ENCODE results near the gene SLK.

DNA sequence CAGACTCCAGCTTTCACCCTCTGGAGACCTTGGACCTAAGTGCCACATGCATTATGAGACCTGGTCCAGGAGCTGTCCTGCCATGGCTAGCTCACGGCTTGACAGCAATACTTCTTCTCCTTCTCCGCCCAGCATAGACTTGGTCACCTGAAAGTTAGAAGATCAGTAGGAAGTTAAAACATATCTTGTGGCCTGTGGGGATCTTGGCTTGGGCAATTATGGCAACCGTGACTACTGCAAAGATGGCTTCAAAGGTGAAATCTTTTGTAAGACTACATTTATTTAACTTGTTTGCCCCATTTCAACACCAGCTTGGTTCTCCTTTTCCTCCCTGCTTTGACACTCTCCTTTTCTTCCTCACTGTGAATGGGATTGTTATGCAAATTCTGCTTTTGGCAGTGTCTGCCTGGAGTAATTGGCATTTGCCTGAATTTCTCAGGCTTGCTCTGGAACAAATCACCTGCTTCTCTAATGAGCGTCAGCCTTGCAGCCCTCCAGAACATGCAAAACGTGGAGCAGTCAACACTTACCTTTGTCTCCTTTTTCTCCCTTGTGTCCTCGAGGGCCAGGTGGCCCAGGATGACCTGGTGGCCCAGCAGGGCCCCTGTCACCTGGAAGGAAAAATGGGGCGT, 65.3 kb downstream of the SLK start:
- TF ChIP-seq, protein P1, sequence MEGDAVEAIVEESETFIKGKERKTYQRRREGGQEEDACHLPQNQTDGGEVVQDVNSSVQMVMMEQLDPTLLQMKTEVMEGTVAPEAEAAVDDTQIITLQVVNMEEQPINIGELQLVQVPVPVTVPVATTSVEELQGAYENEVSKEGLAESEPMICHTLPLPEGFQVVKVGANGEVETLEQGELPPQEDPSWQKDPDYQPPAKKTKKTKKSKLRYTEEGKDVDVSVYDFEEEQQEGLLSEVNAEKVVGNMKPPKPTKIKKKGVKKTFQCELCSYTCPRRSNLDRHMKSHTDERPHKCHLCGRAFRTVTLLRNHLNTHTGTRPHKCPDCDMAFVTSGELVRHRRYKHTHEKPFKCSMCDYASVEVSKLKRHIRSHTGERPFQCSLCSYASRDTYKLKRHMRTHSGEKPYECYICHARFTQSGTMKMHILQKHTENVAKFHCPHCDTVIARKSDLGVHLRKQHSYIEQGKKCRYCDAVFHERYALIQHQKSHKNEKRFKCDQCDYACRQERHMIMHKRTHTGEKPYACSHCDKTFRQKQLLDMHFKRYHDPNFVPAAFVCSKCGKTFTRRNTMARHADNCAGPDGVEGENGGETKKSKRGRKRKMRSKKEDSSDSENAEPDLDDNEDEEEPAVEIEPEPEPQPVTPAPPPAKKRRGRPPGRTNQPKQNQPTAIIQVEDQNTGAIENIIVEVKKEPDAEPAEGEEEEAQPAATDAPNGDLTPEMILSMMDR (IDR thresholded peaks at IDR 0.05) = no peak
- TF ChIP-seq POLR2A (IDR thresholded peaks at IDR 0.05) = no peak
